SK-N-SH (cell line): ENCODE results near the gene ARHGEF37. TPM values are rescaled to one million over a fixed set of nuclear protein-coding genes. Genes with fewer than 3 reads are reported as not detected.

Experiments
- CTCF ChIA-PET: fragments of 300-600, 350-600 bp; formaldehyde crosslinking; extraction: SDS; loops from one replicate; lab custom pipeline; 2021; lab: Yijun Ruan, JAX
- POLR2A ChIA-PET: fragments of 350-600 bp; sonication (Branson Sonifier 250); formaldehyde crosslinking; extraction: SDS; loops from one replicate; lab custom pipeline; 2020; ENCODE audit warnings: antibody characterized with exemption, inconsistent platforms; lab: Yijun Ruan, JAX
- DNase-seq: peaks from one replicate; pipeline ENCODE4 v3.0.0; 2012
- H2AFZ ChIP-seq: fragments of 200-600 bp; sonication (generic); 2 replicates; pipeline ENCODE4 v1.8.1; 2016; ENCODE audit warnings: antibody characterized with exemption, mild to moderate bottlenecking, low read depth
- H3F3A ChIP-seq: fragments of 200-600 bp; sonication (generic); replicated peaks from 2 replicates; pipeline ENCODE3; 2016; ENCODE audit warnings: antibody characterized with exemption, mild to moderate bottlenecking; ENCODE audit not compliant: insufficient read depth
- H3K27ac ChIP-seq, 2 experiments: fragments of 200-500 bp in 1 of 2; fragments of 200-600 bp in 1 of 2; sonication (Bioruptor generic) in 1 of 2; sonication (generic), shearing (Covaris generic) in 1 of 2; 2 replicates each; pipeline versions ENCODE4 v1.5.1 to v1.6.1; 2014 to 2016; ENCODE audit warnings: low read depth in 2 of 2, inconsistent platforms in 1 of 2, low read length in 1 of 2, mild to moderate bottlenecking in 1 of 2, mixed read lengths in 1 of 2
- H3K27me3 ChIP-seq: fragments of 200-600 bp; sonication (generic), shearing (Covaris generic); 2 replicates; pipeline ENCODE4 v1.6.1; 2016; ENCODE audit warnings: mixed run types; ENCODE audit not compliant: insufficient read depth
- H3K36me3 ChIP-seq, 2 experiments: fragments of 200-500 bp in 1 of 2; fragments of 200-600 bp in 1 of 2; sonication (Bioruptor generic) in 1 of 2; sonication (generic) in 1 of 2; replicated peaks in 1 of 2; 2 replicates each; pipeline versions ENCODE3 to v1.5.1; 2014 to 2016; ENCODE audit warnings: low read length in 1 of 2, mild to moderate bottlenecking in 1 of 2; ENCODE audit not compliant: insufficient read depth in 2 of 2, control insufficient read depth in 1 of 2
- H3K4me1 ChIP-seq, 2 experiments: fragments of 200-500 bp in 1 of 2; fragments of 200-600 bp in 1 of 2; sonication (Bioruptor generic) in 1 of 2; sonication (generic), shearing (Covaris generic) in 1 of 2; 2 replicates each; pipeline versions ENCODE4 v1.5.1 to v1.6.1; 2014 to 2016; ENCODE audit warnings: low read depth in 1 of 2, low read length in 1 of 2, mixed run types in 1 of 2; ENCODE audit not compliant: insufficient read depth in 2 of 2, control insufficient read depth in 1 of 2
- H3K4me2 ChIP-seq: fragments of 200-600 bp; sonication (generic), shearing (Covaris generic); 2 replicates; pipeline ENCODE4 v1.6.1; 2017; ENCODE audit warnings: mixed run types
- H3K4me3 ChIP-seq, 2 experiments: fragments of 200-500 bp in 1 of 2; fragments of 200-600 bp in 1 of 2; sonication (Bioruptor generic) in 1 of 2; sonication (generic), shearing (Covaris generic) in 1 of 2; 2 replicates each; pipeline versions ENCODE4 v1.5.1 to v1.8.1; 2014 to 2016; ENCODE audit warnings: low read depth in 2 of 2, inconsistent platforms in 1 of 2, low read length in 1 of 2, mild to moderate bottlenecking in 1 of 2, mixed read lengths in 1 of 2, moderate library complexity in 1 of 2
- H3K79me2 ChIP-seq: fragments of 200-600 bp; sonication (generic); 2 replicates; pipeline ENCODE4 v1.8.1; 2017; ENCODE audit warnings: mild to moderate bottlenecking; ENCODE audit not compliant: insufficient read depth
- H3K9ac ChIP-seq: fragments of 200-600 bp; sonication (generic); 2 replicates; pipeline ENCODE4 v1.6.1; 2017; ENCODE audit warnings: mixed run types
- H3K9me2 ChIP-seq: fragments of 200-600 bp; sonication (generic); 2 replicates; pipeline ENCODE4 v1.6.1; 2017; ENCODE audit warnings: mixed run types
- H3K9me3 ChIP-seq: fragments of 200-600 bp; sonication (generic); 2 replicates; pipeline ENCODE4 v1.6.1; 2017; ENCODE audit warnings: mixed run types, mild to moderate bottlenecking, moderate library complexity
- H4K20me1 ChIP-seq: fragments of 200-600 bp; sonication (generic); 2 replicates; pipeline ENCODE4 v1.6.1; 2017; ENCODE audit warnings: mild to moderate bottlenecking, mixed run types; ENCODE audit not compliant: insufficient read depth
- CHD2 ChIP-seq: fragments of 150-350 bp; IDR thresholded peaks from 2 replicates; pipeline ENCODE4 v1.6.1; 2018; ENCODE audit warnings: low read length; ENCODE audit not compliant: partially characterized antibody
- EP300 ChIP-seq, 2 experiments: IDR thresholded peaks; 2 replicates each; pipeline versions ENCODE4 v1.4.0 to v1.6.1; 2012; ENCODE audit warnings: borderline replicate concordance in 1 of 2, low read depth in 1 of 2, low read length in 1 of 2
- FOXJ3 ChIP-seq: sonication (generic); formaldehyde crosslinking; IDR thresholded peaks from 2 replicates; pipeline ENCODE4 v1.5.1; 2020; ENCODE audit warnings: mild to moderate bottlenecking, missing genetic modification reagents
- GABPA ChIP-seq: IDR thresholded peaks from 2 replicates; pipeline ENCODE4 v1.4.0; 2012; ENCODE audit warnings: low read depth, mild to moderate bottlenecking
- MEF2A ChIP-seq: IDR thresholded peaks from 2 replicates; pipeline ENCODE4 v1.4.0; 2012; ENCODE audit warnings: low read depth, borderline replicate concordance
- MXI1 ChIP-seq: IDR thresholded peaks from 2 replicates; pipeline ENCODE4 v1.6.1; 2012; ENCODE audit warnings: mild to moderate bottlenecking, low read depth, low read length, improper control_type of control experiment
- NRF1 ChIP-seq: IDR thresholded peaks from 2 replicates; pipeline ENCODE4 v1.6.1; 2012; ENCODE audit warnings: low read depth, mild to moderate bottlenecking, low read length
- POLR2AphosphoS5 ChIP-seq: IDR thresholded peaks from 2 replicates; pipeline ENCODE4 v1.6.1; 2012; ENCODE audit warnings: low read depth, low read length
- RAD21 ChIP-seq: IDR thresholded peaks from 2 replicates; pipeline ENCODE4 v1.6.1; 2012; ENCODE audit warnings: mild to moderate bottlenecking, low read length
- RFX5 ChIP-seq: IDR thresholded peaks from 2 replicates; pipeline ENCODE4 v1.6.1; 2012; ENCODE audit warnings: mild to moderate bottlenecking, improper control_type of control experiment, low read length
- RXRA ChIP-seq: IDR thresholded peaks from 2 replicates; pipeline ENCODE4 v1.4.0; 2012; ENCODE audit warnings: low read depth, mild to moderate bottlenecking, borderline replicate concordance
- SIN3A ChIP-seq: IDR thresholded peaks from 2 replicates; pipeline ENCODE4 v1.6.1; 2012; ENCODE audit warnings: low read depth, mild to moderate bottlenecking, low read length, moderate library complexity, borderline replicate concordance
- TAF1 ChIP-seq: IDR thresholded peaks from 2 replicates; pipeline ENCODE4 v1.6.1; 2012; ENCODE audit warnings: low read depth, mild to moderate bottlenecking, low read length, moderate library complexity, borderline replicate concordance
- TEAD4 ChIP-seq: IDR thresholded peaks from 2 replicates; pipeline ENCODE4 v1.4.0; 2012; ENCODE audit warnings: mild to moderate bottlenecking, borderline replicate concordance; ENCODE audit not compliant: insufficient read depth
- WGBS: methylation state at CpG from one replicate; pipeline ENCODE4 v1.1.6; 2017; ENCODE audit warnings: low lambda C conversion rate; 5-methylcytosine and 5-hydroxymethylcytosine counted together
- polyA plus RNA-seq, 3 experiments: library from polyadenylated mRNA; depleted of rRNA; stranded (reverse); fragments of >200 nt; gene quantifications; 2 replicates each; pipeline ENCODE4 v1.2.3, GENCODE V29; 2012
- TF ChIP-seq, protein P1 (sequence below): IDR thresholded peaks from 2 replicates; pipeline ENCODE4 v1.6.1; 2012; ENCODE audit warnings: mild to moderate bottlenecking, low read depth, low read length, moderate library complexity
- TF ChIP-seq, protein P2 (sequence below): IDR thresholded peaks from 2 replicates; pipeline ENCODE4 v1.4.0; 2012; ENCODE audit warnings: low read depth, borderline replicate concordance
- TF ChIP-seq, protein P3 (sequence below): IDR thresholded peaks from 2 replicates; pipeline ENCODE4; 2012
- TF ChIP-seq, protein P4 (sequence below): IDR thresholded peaks from 2 replicates; pipeline ENCODE4 v1.4.0; 2012; ENCODE audit warnings: low read depth, borderline replicate concordance

Gene ARHGEF37
- polyA plus RNA-seq, 1 of the 3 experiments (the other 2 are of a cell fraction), result 0.94 TPM

DNA sequence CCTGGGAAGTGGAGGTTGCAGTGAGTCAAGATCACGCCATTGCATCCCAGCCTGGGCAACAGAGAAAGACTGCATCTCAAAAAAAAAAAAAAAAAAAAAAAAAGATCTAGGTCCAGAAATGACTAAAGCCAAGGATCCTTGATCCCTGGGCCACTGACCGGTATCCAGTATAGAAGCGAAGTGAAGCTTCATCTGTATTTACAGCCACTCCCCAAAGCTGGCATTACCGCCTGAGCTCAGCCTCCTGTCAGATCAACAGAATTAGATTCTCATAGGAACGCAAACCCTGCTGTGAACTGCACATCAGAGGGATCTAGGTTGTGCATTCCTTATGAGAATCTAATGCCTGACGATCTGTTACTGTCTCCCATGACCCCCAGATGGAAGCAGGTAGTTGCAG lies 39.4 kb upstream of the ARHGEF37 start:
- peaks cover 37 to 54% of the 10 kb centered on the region in 2 experiments for H3K36me3 ChIP-seq
- DNase-seq, result no peak
- H3K9ac ChIP-seq, result no peak overlapping the region
- no peaks in the 10 kb centered on the region for H3K9me2 ChIP-seq
- POLR2A ChIA-PET, result no interaction called here
- no peak overlapping the region for H3K4me3 ChIP-seq
- peaks cover 5% of the 10 kb centered on the region for H3F3A ChIP-seq
- TF ChIP-seq TEAD4, result no peak
- no peak for TF ChIP-seq RFX5
- TF ChIP-seq TAF1, result no peak
- no peak for TF ChIP-seq MXI1
- TF ChIP-seq GABPA, result no peak
- no peak for TF ChIP-seq RAD21
- TF ChIP-seq, protein P1, sequence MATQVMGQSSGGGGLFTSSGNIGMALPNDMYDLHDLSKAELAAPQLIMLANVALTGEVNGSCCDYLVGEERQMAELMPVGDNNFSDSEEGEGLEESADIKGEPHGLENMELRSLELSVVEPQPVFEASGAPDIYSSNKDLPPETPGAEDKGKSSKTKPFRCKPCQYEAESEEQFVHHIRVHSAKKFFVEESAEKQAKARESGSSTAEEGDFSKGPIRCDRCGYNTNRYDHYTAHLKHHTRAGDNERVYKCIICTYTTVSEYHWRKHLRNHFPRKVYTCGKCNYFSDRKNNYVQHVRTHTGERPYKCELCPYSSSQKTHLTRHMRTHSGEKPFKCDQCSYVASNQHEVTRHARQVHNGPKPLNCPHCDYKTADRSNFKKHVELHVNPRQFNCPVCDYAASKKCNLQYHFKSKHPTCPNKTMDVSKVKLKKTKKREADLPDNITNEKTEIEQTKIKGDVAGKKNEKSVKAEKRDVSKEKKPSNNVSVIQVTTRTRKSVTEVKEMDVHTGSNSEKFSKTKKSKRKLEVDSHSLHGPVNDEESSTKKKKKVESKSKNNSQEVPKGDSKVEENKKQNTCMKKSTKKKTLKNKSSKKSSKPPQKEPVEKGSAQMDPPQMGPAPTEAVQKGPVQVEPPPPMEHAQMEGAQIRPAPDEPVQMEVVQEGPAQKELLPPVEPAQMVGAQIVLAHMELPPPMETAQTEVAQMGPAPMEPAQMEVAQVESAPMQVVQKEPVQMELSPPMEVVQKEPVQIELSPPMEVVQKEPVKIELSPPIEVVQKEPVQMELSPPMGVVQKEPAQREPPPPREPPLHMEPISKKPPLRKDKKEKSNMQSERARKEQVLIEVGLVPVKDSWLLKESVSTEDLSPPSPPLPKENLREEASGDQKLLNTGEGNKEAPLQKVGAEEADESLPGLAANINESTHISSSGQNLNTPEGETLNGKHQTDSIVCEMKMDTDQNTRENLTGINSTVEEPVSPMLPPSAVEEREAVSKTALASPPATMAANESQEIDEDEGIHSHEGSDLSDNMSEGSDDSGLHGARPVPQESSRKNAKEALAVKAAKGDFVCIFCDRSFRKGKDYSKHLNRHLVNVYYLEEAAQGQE, result no peak
- no peak for TF ChIP-seq SIN3A
- TF ChIP-seq, protein P2, sequence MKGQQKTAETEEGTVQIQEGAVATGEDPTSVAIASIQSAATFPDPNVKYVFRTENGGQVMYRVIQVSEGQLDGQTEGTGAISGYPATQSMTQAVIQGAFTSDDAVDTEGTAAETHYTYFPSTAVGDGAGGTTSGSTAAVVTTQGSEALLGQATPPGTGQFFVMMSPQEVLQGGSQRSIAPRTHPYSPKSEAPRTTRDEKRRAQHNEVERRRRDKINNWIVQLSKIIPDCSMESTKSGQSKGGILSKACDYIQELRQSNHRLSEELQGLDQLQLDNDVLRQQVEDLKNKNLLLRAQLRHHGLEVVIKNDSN, result no peak
- no peak for TF ChIP-seq MEF2A
- no peak for TF ChIP-seq POLR2AphosphoS5
- no peak for TF ChIP-seq NRF1
- TF ChIP-seq EP300 (IDR thresholded peaks at IDR 0.05; ENCODE audit: borderline replicate concordance in 1 of 2, low read depth in 1 of 2, low read length in 1 of 2), result no peak
- TF ChIP-seq RXRA, result no peak
- TF ChIP-seq, protein P3, sequence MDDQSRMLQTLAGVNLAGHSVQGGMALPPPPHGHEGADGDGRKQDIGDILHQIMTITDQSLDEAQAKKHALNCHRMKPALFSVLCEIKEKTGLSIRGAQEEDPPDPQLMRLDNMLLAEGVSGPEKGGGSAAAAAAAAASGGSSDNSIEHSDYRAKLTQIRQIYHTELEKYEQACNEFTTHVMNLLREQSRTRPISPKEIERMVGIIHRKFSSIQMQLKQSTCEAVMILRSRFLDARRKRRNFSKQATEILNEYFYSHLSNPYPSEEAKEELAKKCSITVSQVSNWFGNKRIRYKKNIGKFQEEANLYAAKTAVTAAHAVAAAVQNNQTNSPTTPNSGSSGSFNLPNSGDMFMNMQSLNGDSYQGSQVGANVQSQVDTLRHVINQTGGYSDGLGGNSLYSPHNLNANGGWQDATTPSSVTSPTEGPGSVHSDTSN, result no peak
- TF ChIP-seq, protein P4, sequence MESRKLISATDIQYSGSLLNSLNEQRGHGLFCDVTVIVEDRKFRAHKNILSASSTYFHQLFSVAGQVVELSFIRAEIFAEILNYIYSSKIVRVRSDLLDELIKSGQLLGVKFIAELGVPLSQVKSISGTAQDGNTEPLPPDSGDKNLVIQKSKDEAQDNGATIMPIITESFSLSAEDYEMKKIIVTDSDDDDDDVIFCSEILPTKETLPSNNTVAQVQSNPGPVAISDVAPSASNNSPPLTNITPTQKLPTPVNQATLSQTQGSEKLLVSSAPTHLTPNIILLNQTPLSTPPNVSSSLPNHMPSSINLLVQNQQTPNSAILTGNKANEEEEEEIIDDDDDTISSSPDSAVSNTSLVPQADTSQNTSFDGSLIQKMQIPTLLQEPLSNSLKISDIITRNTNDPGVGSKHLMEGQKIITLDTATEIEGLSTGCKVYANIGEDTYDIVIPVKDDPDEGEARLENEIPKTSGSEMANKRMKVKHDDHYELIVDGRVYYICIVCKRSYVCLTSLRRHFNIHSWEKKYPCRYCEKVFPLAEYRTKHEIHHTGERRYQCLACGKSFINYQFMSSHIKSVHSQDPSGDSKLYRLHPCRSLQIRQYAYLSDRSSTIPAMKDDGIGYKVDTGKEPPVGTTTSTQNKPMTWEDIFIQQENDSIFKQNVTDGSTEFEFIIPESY, result no peak
- no peak for TF ChIP-seq CHD2
- no peak for TF ChIP-seq FOXJ3 (CRISPR knock-in tag)
- H2AFZ ChIP-seq, result no peak overlapping the region
- CTCF ChIA-PET, result interaction anchor here (0.5 to 1.0 kb wide), 3 partner anchors 9 to 100 kb away, joined by 3 read pairs; no protein-coding TSS in a partner anchor
- 91% methylated on average over 6 of the region's 6 CpGs for WGBS
- H3K27ac ChIP-seq, result no peak overlapping the region
- H3K9me3 ChIP-seq, result no peaks in the 10 kb centered on the region
- H3K4me1 ChIP-seq, result peaks cover under 1 to 4% of the 10 kb centered on the region in 2 experiments; a peak in 3 of 4 replicates
- peaks cover 91% of the 10 kb centered on the region for H4K20me1 ChIP-seq
- peaks cover 98% of the 10 kb centered on the region for H3K79me2 ChIP-seq
- no peaks in the 10 kb centered on the region for H3K27me3 ChIP-seq
- H3K4me2 ChIP-seq, result no peak overlapping the region
